K562 (cell line): Measurements from ENCODE around the gene C6orf89. TPM values are rescaled to one million over a fixed set of nuclear protein-coding genes. Genes with fewer than 3 reads are reported as not detected.

Experiments
- CEBPG ChIP-seq, 3 experiments: fragments of 200-800 bp in 1 of 3; sonication (Bioruptor generic) in 1 of 3; sonication (generic) in 1 of 3; formaldehyde crosslinking in 1 of 3; IDR thresholded peaks in 2 of 3; conservative IDR thresholded peaks in 1 of 3; 2 replicates each; pipeline versions ENCODE4 v1.6.1 to v1.8.0; 2016 to 2022; ENCODE audit warnings: missing compliant biosample characterization in 2 of 3, missing genetic modification characterization in 2 of 3, mild to moderate bottlenecking in 1 of 3, missing genetic modification reagents in 1 of 3
- FIP1L1 ChIP-seq: fragments of 200-400 bp; formaldehyde crosslinking; IDR thresholded peaks from 2 replicates; pipeline ENCODE4 v1.6.1; 2018; ENCODE audit warnings: mild to moderate bottlenecking, low read depth, low read length; ENCODE audit not compliant: poor library complexity, severe bottlenecking
- GTF2F1 ChIP-seq: IDR thresholded peaks from 2 replicates; pipeline ENCODE4 v1.6.1; 2011; ENCODE audit warnings: low read depth, low read length, improper control_type of control experiment
- KLF13 ChIP-seq: fragments of 450-650 bp; IDR thresholded peaks from 2 replicates; pipeline ENCODE4 v1.6.1; 2016; ENCODE audit warnings: missing genetic modification characterization, low read depth, mild to moderate bottlenecking, missing compliant biosample characterization, moderate library complexity, borderline replicate concordance
- MECOM ChIP-seq: fragments of 250-450 bp; sonication (Bioruptor Pico); IDR thresholded peaks from 2 replicates; pipeline ENCODE4 v1.8.0; 2022; ENCODE audit warnings: inconsistent platforms
- MYBL2 ChIP-seq, 2 experiments: fragments of 450-650 bp in 1 of 2; sonication (generic) in 1 of 2; formaldehyde crosslinking in 1 of 2; IDR thresholded peaks; 2 replicates each; pipeline versions ENCODE4 v1.6.1 to v1.8.1; 2017 to 2022; ENCODE audit warnings: borderline replicate concordance in 1 of 2, inconsistent platforms in 1 of 2, low read depth in 1 of 2, mild to moderate bottlenecking in 1 of 2, missing genetic modification reagents in 1 of 2, moderate library complexity in 1 of 2
- MYNN ChIP-seq, 2 experiments: sonication (generic); formaldehyde crosslinking in 1 of 2; IDR thresholded peaks; 2 replicates each; pipeline versions ENCODE4 v1.5.0 to v1.6.1; 2016 to 2020; ENCODE audit warnings: antibody characterized with exemption in 1 of 2, missing genetic modification reagents in 1 of 2
- NR3C1 ChIP-seq: sonication (generic); formaldehyde crosslinking; IDR thresholded peaks from 2 replicates; pipeline ENCODE4 v1.8.1; 2022; ENCODE audit warnings: missing genetic modification reagents
- NUFIP1 ChIP-seq: fragments of 450-650 bp; IDR thresholded peaks from 2 replicates; pipeline ENCODE4 v1.6.1; 2018; ENCODE audit not compliant: partially characterized antibody
- SMARCA4 ChIP-seq: fragments of 450-650 bp; IDR thresholded peaks from 2 replicates; pipeline ENCODE4 v1.6.1; 2016
- SRSF3 ChIP-seq: fragments of 200-400 bp; formaldehyde crosslinking; IDR thresholded peaks from 2 replicates; pipeline ENCODE4 v1.6.1; 2016; ENCODE audit warnings: mild to moderate bottlenecking, low read length, moderate library complexity; ENCODE audit not compliant: insufficient read depth
- UBTF ChIP-seq, 2 experiments: IDR thresholded peaks; 2 replicates each; pipeline ENCODE4 v1.6.1; 2012; ENCODE audit warnings: improper control_type of control experiment in 2 of 2, low read depth in 2 of 2, low read length in 2 of 2, borderline replicate concordance in 1 of 2
- ZNF431 ChIP-seq: sonication (generic); formaldehyde crosslinking; IDR thresholded peaks from 2 replicates; pipeline ENCODE4 v1.8.0; 2022; ENCODE audit warnings: mild to moderate bottlenecking, missing genetic modification reagents
- ZNF696 ChIP-seq: fragments of 250-450 bp; sonication (Bioruptor Pico); conservative IDR thresholded peaks from 2 replicates; pipeline ENCODE4 v1.4.0; 2020; ENCODE audit warnings: mild to moderate bottlenecking, moderate library complexity
- polyA plus RNA-seq, 8 experiments: library from polyadenylated mRNA; depleted of rRNA in 4 of 8; stranded (reverse) in 5 of 8; unstranded in 3 of 8; fragments of >200 nt; fragmentation: Nextera tagmentation in 2 of 8; fragmentation: Illumina TruSeq in 1 of 8; extraction: Ambion mirVana in 2 of 8; extraction: Trizol in 1 of 8; gene quantifications; 2 replicates each; pipeline versions ENCODE4 v1.2.1 to v1.2.3, GENCODE V29; 2011 to 2014; ENCODE audit warnings: inconsistent platforms in 1 of 8, missing spikeins in 1 of 8
- total RNA-seq, 7 experiments: library from RNA; depleted of rRNA in 6 of 7; stranded (reverse); fragments of >200 nt in 6 of 7; fragmentation: Illumina TruSeq in 2 of 7; extraction: Trizol in 2 of 7; gene quantifications; 2 replicates each; pipeline versions ENCODE4 v1.2.1 to v1.2.3, GENCODE V29; 2011 to 2021; ENCODE audit warnings: low replicate concordance in 1 of 7
- TF ChIP-seq, protein P1 (sequence below): fragments of 450-650 bp; IDR thresholded peaks from 2 replicates; pipeline ENCODE4 v1.6.1; 2014; ENCODE audit warnings: low read depth, mild to moderate bottlenecking, moderate library complexity, borderline replicate concordance
- TF ChIP-seq, protein P2 (sequence below): fragments of 450-650 bp; formaldehyde crosslinking; IDR thresholded peaks from 2 replicates; pipeline ENCODE4 v1.4.0; 2022; ENCODE audit warnings: missing genetic modification characterization

C6orf89 gene
- total and polyA plus RNA-seq, 9 of the 15 experiments (the other 6 are each of a cell fraction or from before 2014, with no cell fraction given): 35.2 to 111 (median 58.5) TPM

- TF ChIP-seq UBTF (IDR thresholded peaks at IDR 0.05; ENCODE audit: borderline replicate concordance in 1 of 2, low read depth in 2 of 2, low read length in 2 of 2) (0 out of 4 replicates have a peak, but pooled peaks of 1 of the 2 experiments have one; percentile 33), ZNF431 (CRISPR knock-in tag) (no peak), MYBL2 (IDR thresholded peaks at IDR 0.05; ENCODE audit: low read depth) (peak; percentile 71), MYBL2 (CRISPR knock-in tag; IDR thresholded peaks at IDR 0.05; ENCODE audit: borderline replicate concordance) (no peak), SRSF3 (no peak), CEBPG (CRISPR knock-in tag; IDR thresholded peaks at IDR 0.05) (no peak), CEBPG (tag; conservative IDR thresholded peaks at IDR 0.05 in 1 of 2, IDR thresholded peaks at IDR 0.05 in 1 of 2) (no peak), GTF2F1 (no peak), KLF13 (tag) (no peak), ZNF696 (CRISPR knock-in tag) (no peak), MYNN (IDR thresholded peaks at IDR 0.05) (0 out of 2 replicates have a peak, but pooled peaks have one; percentile 24), MYNN (CRISPR knock-in tag; IDR thresholded peaks at IDR 0.05) (no peak), SMARCA4 (peak; percentile 94), NR3C1 (no peak), NUFIP1 (peak; percentile 4), MECOM (CRISPR knock-in tag) (no peak), FIP1L1 (no peak)
- TF ChIP-seq, protein P1, sequence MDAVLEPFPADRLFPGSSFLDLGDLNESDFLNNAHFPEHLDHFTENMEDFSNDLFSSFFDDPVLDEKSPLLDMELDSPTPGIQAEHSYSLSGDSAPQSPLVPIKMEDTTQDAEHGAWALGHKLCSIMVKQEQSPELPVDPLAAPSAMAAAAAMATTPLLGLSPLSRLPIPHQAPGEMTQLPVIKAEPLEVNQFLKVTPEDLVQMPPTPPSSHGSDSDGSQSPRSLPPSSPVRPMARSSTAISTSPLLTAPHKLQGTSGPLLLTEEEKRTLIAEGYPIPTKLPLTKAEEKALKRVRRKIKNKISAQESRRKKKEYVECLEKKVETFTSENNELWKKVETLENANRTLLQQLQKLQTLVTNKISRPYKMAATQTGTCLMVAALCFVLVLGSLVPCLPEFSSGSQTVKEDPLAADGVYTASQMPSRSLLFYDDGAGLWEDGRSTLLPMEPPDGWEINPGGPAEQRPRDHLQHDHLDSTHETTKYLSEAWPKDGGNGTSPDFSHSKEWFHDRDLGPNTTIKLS: no peak
- TF ChIP-seq, protein P2, sequence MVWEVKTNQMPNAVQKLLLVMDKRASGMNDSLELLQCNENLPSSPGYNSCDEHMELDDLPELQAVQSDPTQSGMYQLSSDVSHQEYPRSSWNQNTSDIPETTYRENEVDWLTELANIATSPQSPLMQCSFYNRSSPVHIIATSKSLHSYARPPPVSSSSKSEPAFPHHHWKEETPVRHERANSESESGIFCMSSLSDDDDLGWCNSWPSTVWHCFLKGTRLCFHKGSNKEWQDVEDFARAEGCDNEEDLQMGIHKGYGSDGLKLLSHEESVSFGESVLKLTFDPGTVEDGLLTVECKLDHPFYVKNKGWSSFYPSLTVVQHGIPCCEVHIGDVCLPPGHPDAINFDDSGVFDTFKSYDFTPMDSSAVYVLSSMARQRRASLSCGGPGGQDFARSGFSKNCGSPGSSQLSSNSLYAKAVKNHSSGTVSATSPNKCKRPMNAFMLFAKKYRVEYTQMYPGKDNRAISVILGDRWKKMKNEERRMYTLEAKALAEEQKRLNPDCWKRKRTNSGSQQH (CRISPR knock-in tag): 0 out of 2 replicates have a peak, but pooled peaks have one; percentile 70
Observed at GRCh38 chr6:36888654-36889481, 3.1 kb downstream of the C6orf89 start (continued).
